NT2/D1 (cell line): Measurements from ENCODE around the gene EML4.
"Not testable (repeated sequence)": the region's sequence is repeated elsewhere in the genome, so short reads cannot be mapped to it uniquely, and the experiment has no call there.

Source experiments
- DNase-seq: peaks from one replicate; pipeline ENCODE4 v3.0.0-alpha.2; 2011; ENCODE audit warnings: low read depth, low spot score
- H3K27me3 ChIP-seq: 2 replicates; pipeline ENCODE4 v1.6.0; 2011; ENCODE audit warnings: mild to moderate bottlenecking; ENCODE audit not compliant: insufficient read length, insufficient read depth
- H3K36me3 ChIP-seq: 2 replicates; pipeline ENCODE4 v1.6.1; 2011; ENCODE audit warnings: mild to moderate bottlenecking, low read length, mixed read lengths; ENCODE audit not compliant: insufficient read depth, insufficient read length
- H3K4me1 ChIP-seq: 2 replicates; pipeline ENCODE4 v1.5.1; 2011; ENCODE audit not compliant: insufficient read depth, insufficient read length
- H3K4me3 ChIP-seq: 2 replicates; pipeline ENCODE4 v1.5.1; 2011; ENCODE audit warnings: low read depth; ENCODE audit not compliant: insufficient read length
- H3K9ac ChIP-seq: 2 replicates; pipeline ENCODE4 v1.6.0; 2011; ENCODE audit warnings: low read depth; ENCODE audit not compliant: insufficient read length
- H3K9me3 ChIP-seq: 2 replicates; pipeline ENCODE4 v1.5.1; 2011; ENCODE audit warnings: mild to moderate bottlenecking, low read length; ENCODE audit not compliant: insufficient read depth
- SUZ12 ChIP-seq: IDR thresholded peaks from 2 replicates; pipeline ENCODE4 v1.6.1; 2011; ENCODE audit not compliant: insufficient read length, insufficient read depth; ENCODE audit errors: extremely low read depth
- YY1 ChIP-seq: IDR thresholded peaks from 2 replicates; pipeline ENCODE4 v1.6.1; 2011; ENCODE audit not compliant: insufficient read length, insufficient read depth
- ZNF274 ChIP-seq: IDR thresholded peaks from 2 replicates; pipeline ENCODE4 v1.6.1; 2011; ENCODE audit warnings: mild to moderate bottlenecking, low read depth, low read length

EML4 gene

GRCh38 chr2:42169100-42169873, at the start of gene EML4:
Gene EML4 (plus strand): TSS chr2:42169353. CDS start chr2:42169612, 259 bp downstream.
- no peak for TF ChIP-seq SUZ12
- no peak for TF ChIP-seq YY1
- no peak for TF ChIP-seq ZNF274
- H3K9ac ChIP-seq, result peak within 1 kb of the TSS; percentile 87
- DNase-seq, result peak; percentile 87
- no peaks in the 10 kb centered on the region for H3K4me1 ChIP-seq
- H3K4me3 ChIP-seq, result peak within 1 kb of the TSS; percentile 87
- no peaks in the 10 kb centered on the region for H3K9me3 ChIP-seq
- H3K36me3 ChIP-seq, result no peaks in the 10 kb centered on the region
- no peaks in the 10 kb centered on the region for H3K27me3 ChIP-seq

- no peaks in the 10 kb centered on the region for H3K4me1 ChIP-seq
- no peaks in the 10 kb centered on the region for H3K9me3 ChIP-seq
- no peaks in the 10 kb centered on the region for H3K36me3 ChIP-seq
- no peak overlapping the region for H3K9ac ChIP-seq
- DNase-seq, result no peak
- no peak overlapping the region for H3K4me3 ChIP-seq
- no peak for TF ChIP-seq SUZ12
- no peak for TF ChIP-seq ZNF274
- TF ChIP-seq YY1, result no peak
- no peaks in the 10 kb centered on the region for H3K27me3 ChIP-seq
These were observed 45.7 kb upstream of the EML4 start for GRCh38 chr2:42123426-42123825.

- DNase-seq, result no peak
- no peak overlapping the region for H3K9ac ChIP-seq
- H3K9me3 ChIP-seq, result no peaks in the 10 kb centered on the region
- H3K27me3 ChIP-seq, result no peaks in the 10 kb centered on the region
- no peak overlapping the region for H3K4me3 ChIP-seq
- H3K36me3 ChIP-seq, result no peaks in the 10 kb centered on the region
- H3K4me1 ChIP-seq, result no peaks in the 10 kb centered on the region
- TF ChIP-seq SUZ12 (no peak), ZNF274 (no peak), YY1 (no peak)
These were observed 45.0 kb upstream of the EML4 start for GRCh38 chr2:42124011-42124785.

GRCh38 chr2:42125841-42126594, 43.1 kb upstream of the EML4 start:
- Histone ChIP-seq H3K9me3 (no peaks in the 10 kb centered on the region), H3K4me3 (no peak overlapping the region), H3K4me1 (no peaks in the 10 kb centered on the region), H3K9ac (no peak overlapping the region), H3K36me3 (no peaks in the 10 kb centered on the region), H3K27me3 (no peaks in the 10 kb centered on the region)
- DNase-seq, result no peak
- no peak for TF ChIP-seq ZNF274
- no peak for TF ChIP-seq YY1
- TF ChIP-seq SUZ12, result no peak

GRCh38 chr2:42126873-42127272, 42.3 kb upstream of the EML4 start:
- not testable (repeated sequence) for H3K4me3 ChIP-seq, H3K36me3 ChIP-seq, H3K9me3 ChIP-seq, H3K27me3 ChIP-seq, DNase-seq, H3K4me1 ChIP-seq, H3K9ac ChIP-seq

- H3K4me1 ChIP-seq, result no peaks in the 10 kb centered on the region
- no peaks in the 10 kb centered on the region for H3K9me3 ChIP-seq
- H3K9ac ChIP-seq, result no peak overlapping the region
- H3K36me3 ChIP-seq, result no peaks in the 10 kb centered on the region
- no peaks in the 10 kb centered on the region for H3K27me3 ChIP-seq
- DNase-seq, result no peak
- no peak overlapping the region for H3K4me3 ChIP-seq
- no peak for TF ChIP-seq YY1
- TF ChIP-seq ZNF274, result no peak
- no peak for TF ChIP-seq SUZ12
These were observed 41.4 kb upstream of the EML4 start for GRCh38 chr2:42127425-42128424.
